OCI-LY1 (cell line): ENCODE measurements around the gene TRA2B.

Source experiments
- CTCF ChIP-seq: fragments of 200-600 bp; sonication (generic), shearing (Covaris generic); IDR thresholded peaks from 2 replicates; pipeline ENCODE4 v1.5.1; 2017; ENCODE audit warnings: mild to moderate bottlenecking, antibody characterized with exemption, low read length, moderate library complexity, mixed read lengths
- EZH2 ChIP-seq: fragments of 200-600 bp; sonication (generic), shearing (Covaris generic); IDR thresholded peaks from 2 replicates; pipeline ENCODE4 v1.8.0; 2017; ENCODE audit warnings: borderline replicate concordance, mixed run types, mild to moderate bottlenecking, antibody characterized with exemption, low read length, moderate library complexity, mixed read lengths

GRCh38 chr3:185924375-185924774, 13.4 kb downstream of the TRA2B start:
- TF ChIP-seq CTCF (no peak), EZH2 (no peak)
